ENCODE results near the gene SMCO4. TPM values are rescaled to one million over a fixed set of nuclear protein-coding genes. Genes with fewer than 3 reads are reported as not detected.
"Not testable (repeated sequence)": the region's sequence is repeated elsewhere in the genome, so short reads cannot be mapped to it uniquely, and the experiment has no call there.

The SMCO4 gene, protein sequence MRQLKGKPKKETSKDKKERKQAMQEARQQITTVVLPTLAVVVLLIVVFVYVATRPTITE
- total RNA-seq = 10 to 100 TPM in 3 of 4 donors, 1 to 10 TPM in 1; 7.1 to 28.2 (median 13.0) TPM

DNA sequence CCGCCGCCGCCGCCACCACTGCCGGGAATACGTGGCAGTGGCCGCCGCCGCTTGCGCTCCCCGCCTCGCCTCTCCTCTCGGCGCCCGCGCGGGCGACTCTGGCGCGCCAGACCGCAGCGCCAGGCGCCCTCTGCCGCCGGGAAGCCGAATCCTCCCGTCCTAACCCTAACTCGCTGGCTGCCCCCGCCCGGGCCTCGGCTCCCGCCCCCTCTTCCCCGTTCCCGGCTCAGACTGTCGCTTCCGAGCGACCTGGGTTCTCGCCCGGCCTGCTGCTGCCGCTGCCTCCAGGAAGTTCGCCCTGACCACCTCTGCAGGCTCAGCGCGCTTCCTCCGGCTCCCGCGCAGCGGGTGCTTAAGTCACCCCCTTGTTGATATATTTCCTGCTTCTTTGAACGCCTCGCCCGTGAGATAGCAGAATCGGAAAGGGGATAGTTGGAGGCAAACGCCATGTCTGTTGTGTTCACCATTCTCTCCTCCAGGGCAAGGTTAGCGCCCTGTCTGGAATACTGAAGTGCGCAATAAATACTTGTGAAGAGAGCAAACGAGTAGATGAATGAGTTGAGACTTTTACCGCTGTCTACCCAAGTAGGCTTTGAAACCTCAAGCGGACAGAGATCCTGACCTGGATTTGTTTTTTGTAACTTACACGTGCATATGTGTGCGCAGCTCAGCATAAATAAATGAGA lies at the start of gene SMCO4:
TSS of gene SMCO4 (minus strand) at position 100 of the 686 bp plus-strand sequence. CDS start 64,202 bp downstream, outside the sequence.
- Histone ChIP-seq H3K9me3 (no peaks in the 10 kb centered on the region), H3K4me3 (peak within 1 kb of the TSS; percentile 51 to 88 (median 72)), H3K27me3 (no peaks in the 10 kb centered on the region), H3K36me3 (no peaks in the 10 kb centered on the region), H3K27ac (peak within 1 kb of the TSS; percentile 66 to 93 (median 82)), H3K4me1 (peaks cover 8 to 33% (median 9%) of the 10 kb centered on the region in 3 donors)
- intact Hi-C loops (cut with DNase I) = loop anchor here (5.0 kb wide), 1 partner anchor 306 kb away; no protein-coding TSS in a partner anchor
- 8 to 19% methylated on average over 6 to 11 of the region's 59 CpGs for WGBS, 2 donors
- peak in 1 of 4 donors; percentile 48 for TF ChIP-seq POLR2A (IDR thresholded peaks at IDR 0.05)
- peak; percentile 45 to 80 (median 60) for TF ChIP-seq CTCF (IDR thresholded peaks at IDR 0.05)
- no peak for DNase-seq

DNA sequence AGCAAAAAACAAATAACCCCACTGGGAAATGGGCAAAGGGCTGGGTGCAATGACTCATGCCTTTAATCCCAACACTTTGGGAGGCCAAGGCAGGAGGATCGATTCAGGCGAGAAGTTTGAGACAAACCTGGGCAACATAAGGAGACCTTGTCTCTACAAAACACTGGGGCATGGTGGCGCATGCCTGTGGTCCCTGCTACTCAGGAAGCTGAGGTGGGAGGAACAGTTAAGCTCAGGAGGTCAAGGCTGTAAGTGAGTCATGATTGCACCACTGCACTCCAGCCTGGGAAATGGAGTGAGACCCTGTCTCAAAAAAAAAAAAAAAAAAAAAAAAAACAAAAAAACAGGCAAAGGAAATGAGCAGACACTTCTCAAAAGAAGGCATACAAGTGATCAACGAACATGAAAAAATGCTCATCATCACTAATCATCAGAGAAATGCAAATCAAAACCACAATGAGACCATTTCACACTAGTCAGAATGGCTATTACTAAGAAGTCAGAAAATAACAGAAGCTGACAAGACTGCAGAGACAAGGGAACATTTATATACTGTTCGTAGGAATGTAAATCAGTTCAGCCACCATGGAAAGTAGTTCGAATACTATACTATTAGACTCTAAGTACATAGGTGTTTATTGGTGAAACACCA lies 48.2 kb upstream of the SMCO4 start:
- no peaks in the 10 kb centered on the region for H3K9me3 ChIP-seq
- intact Hi-C loops (cut with DNase I) = no loop called here
- no peaks in the 10 kb centered on the region for H3K27me3 ChIP-seq
- no peak for DNase-seq
- H3K27ac ChIP-seq = no peak overlapping the region
- no peak for TF ChIP-seq POLR2A (IDR thresholded peaks at IDR 0.05)
- TF ChIP-seq CTCF (IDR thresholded peaks at IDR 0.05) = no peak
- no peak overlapping the region for H3K4me3 ChIP-seq
- no peaks in the 10 kb centered on the region for H3K36me3 ChIP-seq
- 70 to 75% methylated on average over 6 of the region's 6 CpGs for WGBS, 2 donors
- H3K4me1 ChIP-seq = peaks cover 0 to 8% (median 0%) of the 10 kb centered on the region in 3 donors

GRCh38 chr11:93589347-93589746 lies 46.2 kb upstream of the SMCO4 start:
- Histone ChIP-seq H3K4me1 (peaks cover 0 to 8% (median 0%) of the 10 kb centered on the region in 3 donors), H3K4me3 (no peak overlapping the region), H3K9me3 (no peaks in the 10 kb centered on the region), H3K27ac (no peak overlapping the region), H3K27me3 (no peaks in the 10 kb centered on the region), H3K36me3 (no peaks in the 10 kb centered on the region)
- 71 to 88% methylated on average over 1 of the region's 1 CpG for WGBS, 2 donors
- DNase-seq = no peak
- intact Hi-C loops (cut with DNase I) = no loop called here
- TF ChIP-seq POLR2A (IDR thresholded peaks at IDR 0.05) (no peak), CTCF (IDR thresholded peaks at IDR 0.05) (no peak)

- Histone ChIP-seq H3K27me3 (no peaks in the 10 kb centered on the region), H3K36me3 (no peaks in the 10 kb centered on the region), H3K4me3 (no peak overlapping the region), H3K9me3 (no peaks in the 10 kb centered on the region), H3K4me1 (peaks cover 0 to 8% (median 0%) of the 10 kb centered on the region in 3 donors), H3K27ac (no peak overlapping the region)
- DNase-seq = no peak
- 58 to 68% methylated on average over 8 of the region's 8 CpGs for WGBS, 2 donors
- TF ChIP-seq POLR2A (IDR thresholded peaks at IDR 0.05) = no peak
- TF ChIP-seq CTCF (IDR thresholded peaks at IDR 0.05) = no peak
- intact Hi-C loops (cut with DNase I) = no loop called here
Observed at GRCh38 chr11:93587858-93588581, 44.8 kb upstream of the SMCO4 start.

DNA sequence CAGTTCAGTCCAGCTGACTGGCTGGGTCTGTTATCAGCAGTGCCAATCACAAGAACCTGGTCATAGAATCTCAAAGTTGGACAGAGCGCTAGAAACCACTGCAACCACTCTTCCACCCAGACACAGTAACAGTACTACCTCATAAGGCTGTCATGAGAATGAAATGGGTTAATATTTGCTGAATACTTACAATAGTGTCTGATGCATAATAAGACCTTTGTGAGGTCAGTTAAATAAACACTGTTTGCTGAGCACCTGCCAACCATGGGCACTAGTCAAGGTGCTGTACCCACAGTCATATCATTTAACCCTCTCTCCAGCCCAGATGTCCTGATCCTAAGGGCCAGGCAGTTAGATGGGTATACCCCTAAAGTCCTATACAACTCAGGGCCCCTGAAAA lies 44.2 kb upstream of the SMCO4 start:
- not testable (repeated sequence) for H3K36me3 ChIP-seq, H3K4me3 ChIP-seq
- 83 to 100% methylated on average over 1 of the region's 1 CpG for WGBS, 2 donors

More for the DNA sequence above, 44.2 kb upstream of the SMCO4 start:
- H3K9me3 ChIP-seq; H3K27me3 ChIP-seq; H3K27ac ChIP-seq; H3K4me1 ChIP-seq; DNase-seq; intact Hi-C loops (cut with DNase I): not testable (repeated sequence)

All from esophagus squamous epithelium (tissue), 5 donors.